ENCODE data around the gene PGLYRP4.

Gene PGLYRP4

GRCh38 chr1:153348511-153349362 lies at the start of gene PGLYRP4:
PGLYRP4 (minus strand) TSS chr1:153348841; CDS start chr1:153347932, 909 bp downstream.
- DNase-seq (ENCODE audit: low read depth), result no peak

GRCh38 chr1:153397924-153398651 lies 49.4 kb upstream of the PGLYRP4 start:
- no peak for DNase-seq (ENCODE audit: low read depth)

GRCh38 chr1:153397051-153397923 lies 48.6 kb upstream of the PGLYRP4 start:
- no peak for DNase-seq (ENCODE audit: low read depth)

GRCh38 chr1:153396461-153396860 lies 47.8 kb upstream of the PGLYRP4 start:
- no peak for DNase-seq (ENCODE audit: low read depth)

GRCh38 chr1:153395776-153396175 lies 47.1 kb upstream of the PGLYRP4 start:
- DNase-seq (ENCODE audit: low read depth), result no peak

- DNase-seq (ENCODE audit: low read depth), result no peak
Measured at GRCh38 chr1:153395136-153395685, 46.6 kb upstream of the PGLYRP4 start.

GRCh38 chr1:153394391-153394790 lies 45.8 kb upstream of the PGLYRP4 start:
- DNase-seq (ENCODE audit: low read depth), result no peak

GRCh38 chr1:153393926-153394325 lies 45.3 kb upstream of the PGLYRP4 start:
- DNase-seq (ENCODE audit: low read depth), result no peak

GRCh38 chr1:153392822-153393221 lies 44.2 kb upstream of the PGLYRP4 start:
- DNase-seq (ENCODE audit: low read depth), result no peak

GRCh38 chr1:153392258-153392657 lies 43.6 kb upstream of the PGLYRP4 start:
- DNase-seq (ENCODE audit: low read depth), result no peak

GRCh38 chr1:153390938-153391710 lies 42.5 kb upstream of the PGLYRP4 start, which contains the start of gene S100A8:
S100A8 (minus strand) TSS chr1:153391073; CDS start chr1:153390535, 538 bp downstream.
- no peak for DNase-seq (ENCODE audit: low read depth)

GRCh38 chr1:153389973-153390879 lies 41.6 kb upstream of the PGLYRP4 start:
- DNase-seq (ENCODE audit: low read depth), result no peak

GRCh38 chr1:153389401-153389800 lies 40.8 kb upstream of the PGLYRP4 start:
- DNase-seq (ENCODE audit: low read depth), result no peak

GRCh38 chr1:153387785-153388184 lies 39.1 kb upstream of the PGLYRP4 start:
- DNase-seq (ENCODE audit: low read depth), result no peak

GRCh38 chr1:153387001-153387400 lies 38.4 kb upstream of the PGLYRP4 start:
- DNase-seq (ENCODE audit: low read depth), result no peak

GRCh38 chr1:153386500-153386901 lies 37.9 kb upstream of the PGLYRP4 start:
- DNase-seq (ENCODE audit: low read depth), result no peak

- no peak for DNase-seq (ENCODE audit: low read depth)
Measured at GRCh38 chr1:153384958-153385580, 36.4 kb upstream of the PGLYRP4 start.

- no peak for DNase-seq (ENCODE audit: low read depth)
Measured at GRCh38 chr1:153380711-153381110, 32.1 kb upstream of the PGLYRP4 start.

GRCh38 chr1:153379591-153379990 lies 30.9 kb upstream of the PGLYRP4 start:
- no peak for DNase-seq (ENCODE audit: low read depth)
